HS-27A (cell line): ENCODE data around the gene XYLT2.

Experiments used
- DNase-seq: peaks from one replicate; pipeline ENCODE4 v3.0.0-alpha.2; 2012; ENCODE audit warnings: low read depth, missing footprints

The XYLT2 gene

DNA sequence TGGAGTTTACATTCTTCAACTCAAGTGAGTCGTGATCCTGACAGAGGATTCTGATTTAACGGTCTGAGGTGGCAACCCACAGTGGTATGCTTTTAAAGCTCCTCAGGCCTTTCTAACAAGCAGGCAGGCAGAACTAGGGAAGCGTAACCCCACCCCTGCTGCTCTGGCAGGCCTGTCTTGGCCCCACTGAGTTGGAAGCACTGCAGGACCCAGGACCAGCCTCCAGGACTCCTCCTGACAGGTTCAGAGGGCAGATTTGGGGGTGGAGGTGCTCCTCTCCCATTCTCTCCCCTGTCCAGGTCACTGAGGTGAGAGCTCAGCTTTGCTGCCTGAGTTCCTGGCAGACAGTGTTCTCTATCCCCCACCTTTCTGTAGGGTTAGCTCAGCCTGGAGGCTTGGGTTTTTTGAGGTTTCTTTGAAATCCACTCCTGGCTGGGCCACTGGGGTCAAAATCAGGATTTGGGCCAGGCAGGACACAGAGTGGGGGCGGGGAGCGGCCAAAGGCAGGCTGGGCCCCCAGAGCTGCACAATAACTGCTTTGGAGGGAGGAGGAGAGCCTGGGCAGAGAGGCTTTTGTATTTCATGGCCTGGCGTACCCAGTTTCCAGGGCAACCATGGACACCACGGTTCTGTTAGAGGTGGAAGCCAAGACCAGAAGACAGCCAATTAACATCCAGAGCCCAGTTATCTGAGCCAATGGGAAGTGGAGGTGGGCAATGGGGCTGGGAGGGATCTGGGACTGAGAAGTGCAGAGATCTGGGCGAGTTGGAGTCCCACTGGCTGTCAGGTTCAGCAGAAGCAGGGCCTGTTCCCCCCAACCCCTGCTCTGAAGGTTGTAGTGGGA is 17.5 kb downstream of the XYLT2 start:
- no peak for DNase-seq

DNA sequence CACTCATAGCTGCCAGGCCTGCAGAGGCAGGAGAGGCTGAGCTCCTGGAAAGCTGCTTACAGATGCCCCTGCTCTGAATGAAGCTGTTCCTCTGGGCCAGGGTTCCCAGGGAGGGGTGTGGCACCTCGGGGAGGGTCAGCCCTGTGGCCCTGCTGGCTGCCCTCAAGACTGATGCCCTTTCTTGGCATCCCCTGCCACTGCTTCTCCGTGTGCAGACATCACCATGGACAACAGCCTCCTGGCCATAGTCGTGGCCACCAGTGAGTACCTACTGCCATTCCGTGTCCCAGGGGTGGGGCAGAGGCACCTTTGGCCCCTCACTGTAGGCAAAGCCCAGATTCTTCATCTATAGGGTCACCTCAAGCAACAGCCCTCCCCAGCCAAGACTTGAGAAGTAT is 18.1 kb downstream of the XYLT2 start:
- no peak for DNase-seq

DNA sequence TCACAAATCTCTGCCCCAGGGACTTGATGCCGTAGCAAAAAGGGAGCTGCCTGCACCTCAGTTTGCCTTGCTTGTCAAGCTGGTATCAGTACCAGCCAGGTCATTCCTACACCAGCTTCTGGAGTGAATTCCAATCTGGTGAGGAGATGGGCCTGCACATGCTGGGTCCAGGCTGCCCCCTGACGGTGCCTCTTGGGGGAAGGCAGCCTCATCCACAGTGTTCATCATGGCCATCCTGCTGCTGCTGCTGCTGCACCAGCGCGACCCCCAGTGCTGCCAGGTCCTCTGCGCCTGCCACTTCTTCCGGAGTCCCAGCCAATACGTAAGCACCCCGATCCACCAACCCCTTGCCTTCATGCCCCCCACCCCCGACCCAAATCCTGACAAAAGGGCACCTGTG is 18.8 kb downstream of the XYLT2 start:
- no peak for DNase-seq

DNA sequence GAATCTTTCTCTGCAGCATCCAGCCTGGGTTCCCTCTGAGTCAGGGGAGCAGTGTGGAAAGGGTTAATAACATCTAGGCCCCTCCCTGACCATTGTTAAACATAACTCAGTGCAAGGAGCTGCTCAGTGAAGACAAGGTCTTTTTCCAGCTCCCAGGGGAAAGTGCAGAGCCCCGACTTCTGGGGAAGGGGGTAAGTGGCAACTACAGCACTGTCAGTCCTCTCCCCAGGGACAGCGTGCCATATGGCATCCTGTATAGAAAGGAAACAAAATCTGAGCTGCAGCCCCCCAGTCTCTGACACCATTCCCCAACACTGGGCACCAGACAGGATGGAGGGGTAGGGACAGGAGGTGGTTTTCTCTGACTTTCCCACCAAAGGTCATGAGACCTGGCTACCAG is 19.2 kb downstream of the XYLT2 start:
- no peak for DNase-seq

DNA sequence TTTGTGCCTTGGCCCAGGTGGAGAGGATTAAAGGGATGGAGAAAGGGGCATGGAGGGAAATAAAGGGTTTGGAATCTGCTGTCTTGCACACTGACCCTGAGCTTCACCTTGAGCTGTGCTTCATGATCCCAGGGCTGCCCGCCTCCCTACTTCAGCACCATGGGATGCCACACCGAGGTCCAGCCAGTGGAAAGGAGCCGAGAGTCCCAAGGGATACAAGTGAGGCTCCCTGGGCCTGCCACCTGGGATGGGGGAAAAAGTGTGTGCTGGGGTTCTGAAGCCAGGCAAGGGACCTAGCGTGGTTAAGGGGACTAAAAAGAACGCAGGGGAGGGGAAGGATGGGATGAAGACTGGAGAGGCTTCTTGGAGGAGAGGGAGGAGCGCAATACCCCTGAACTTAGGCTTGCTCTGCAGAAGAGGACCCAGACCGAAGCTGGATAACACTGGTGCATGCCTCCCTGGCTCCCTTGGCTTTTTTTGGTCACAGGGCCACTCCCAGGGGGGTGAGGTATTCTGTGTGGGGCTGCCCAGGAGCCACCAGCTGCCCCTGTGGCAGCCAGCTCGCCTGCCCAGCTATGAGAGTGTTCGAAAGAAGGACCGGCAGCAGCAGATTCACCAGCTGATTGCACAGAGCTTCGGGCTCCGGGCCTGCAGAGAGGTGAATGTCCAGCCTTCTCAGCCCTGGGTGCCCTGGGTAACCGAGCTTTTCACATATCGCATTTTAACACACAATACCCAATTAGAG is 19.9 kb downstream of the XYLT2 start:
- no peak for DNase-seq

DNA sequence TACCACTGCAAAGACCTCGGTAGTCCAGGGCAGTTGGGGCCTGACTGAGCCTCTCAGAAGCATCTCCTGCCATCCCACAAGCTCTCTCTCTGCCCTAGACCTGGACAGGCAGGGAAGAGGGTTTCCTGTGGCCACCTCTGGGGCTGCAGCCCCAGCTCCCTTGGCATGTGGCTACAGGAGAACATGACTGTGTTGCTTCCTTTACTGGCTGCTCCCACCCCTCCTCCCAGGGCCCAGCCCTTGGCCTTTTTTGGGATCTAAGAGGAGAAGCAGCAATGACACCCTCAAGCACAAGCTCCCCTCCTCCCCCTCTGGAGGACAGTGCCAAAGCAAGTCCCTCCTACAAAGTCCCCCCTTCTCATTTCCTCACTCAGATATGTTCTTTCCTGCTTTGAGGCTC is 21.5 kb downstream of the XYLT2 start:
- DNase-seq: no peak

DNA sequence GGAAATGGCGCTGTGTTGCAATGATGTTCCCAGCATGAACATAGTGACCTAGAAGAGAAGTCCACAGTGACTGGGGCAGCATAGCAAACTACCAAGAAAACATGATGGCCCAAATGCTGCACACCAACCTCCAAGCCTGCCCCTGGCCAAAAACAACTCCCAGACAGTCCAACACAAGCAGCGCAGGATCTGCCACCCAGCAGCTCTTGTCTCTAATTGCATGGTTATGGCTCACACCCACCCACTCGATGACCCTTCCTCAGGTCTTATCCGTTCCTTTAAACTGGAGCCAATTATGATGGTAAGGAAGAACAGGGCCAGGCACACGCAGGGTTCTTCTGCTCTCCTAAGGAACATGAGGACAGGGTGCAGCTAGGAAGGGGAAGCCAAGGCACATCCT is 24.1 kb downstream of the XYLT2 start:
- no peak for DNase-seq

DNA sequence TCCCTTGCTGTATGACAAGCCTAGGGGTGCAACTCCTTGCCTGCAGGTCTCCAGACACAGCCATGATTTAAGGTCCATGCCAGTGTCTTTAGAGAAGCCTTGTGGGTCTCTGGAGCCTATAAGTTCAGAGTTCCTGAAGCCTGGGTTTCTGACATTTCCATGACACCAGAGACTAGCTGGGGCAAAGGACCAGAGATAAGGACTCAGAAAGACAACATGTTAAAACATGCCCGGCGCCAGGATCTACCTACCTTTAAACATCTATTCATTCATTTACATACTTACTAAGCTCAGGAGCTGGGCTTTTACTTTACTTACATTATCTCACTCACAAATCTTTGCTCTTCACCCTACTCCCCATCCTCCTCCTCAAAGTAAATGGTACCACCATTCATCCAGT is 25.6 kb downstream of the XYLT2 start:
- no peak for DNase-seq

DNA sequence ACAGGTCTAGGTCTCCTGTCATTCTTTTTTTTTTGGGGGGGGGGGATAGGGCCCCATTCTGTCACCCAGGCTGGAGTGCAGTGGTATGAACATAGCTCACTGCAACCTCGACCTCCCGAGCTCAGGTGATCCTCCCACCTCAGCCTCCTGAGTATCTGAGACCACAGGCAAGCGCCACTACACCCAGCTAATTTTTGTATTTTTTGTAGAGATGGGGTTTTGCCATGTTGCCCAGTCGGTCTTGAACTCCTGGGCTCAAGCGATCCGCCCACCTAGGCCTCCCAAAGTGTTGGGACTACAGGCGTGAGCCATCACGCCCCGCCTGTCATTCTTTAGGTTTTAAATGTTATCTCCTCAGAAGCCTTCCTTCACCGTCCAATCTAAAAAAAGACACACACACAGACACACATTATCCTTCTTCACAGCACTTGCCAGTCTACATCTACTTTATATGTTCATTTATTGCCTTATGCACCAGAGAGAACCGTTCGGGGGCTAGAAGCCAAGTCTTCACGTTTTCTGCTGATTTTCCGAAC is 26.4 kb downstream of the XYLT2 start:
- DNase-seq: no peak

DNA sequence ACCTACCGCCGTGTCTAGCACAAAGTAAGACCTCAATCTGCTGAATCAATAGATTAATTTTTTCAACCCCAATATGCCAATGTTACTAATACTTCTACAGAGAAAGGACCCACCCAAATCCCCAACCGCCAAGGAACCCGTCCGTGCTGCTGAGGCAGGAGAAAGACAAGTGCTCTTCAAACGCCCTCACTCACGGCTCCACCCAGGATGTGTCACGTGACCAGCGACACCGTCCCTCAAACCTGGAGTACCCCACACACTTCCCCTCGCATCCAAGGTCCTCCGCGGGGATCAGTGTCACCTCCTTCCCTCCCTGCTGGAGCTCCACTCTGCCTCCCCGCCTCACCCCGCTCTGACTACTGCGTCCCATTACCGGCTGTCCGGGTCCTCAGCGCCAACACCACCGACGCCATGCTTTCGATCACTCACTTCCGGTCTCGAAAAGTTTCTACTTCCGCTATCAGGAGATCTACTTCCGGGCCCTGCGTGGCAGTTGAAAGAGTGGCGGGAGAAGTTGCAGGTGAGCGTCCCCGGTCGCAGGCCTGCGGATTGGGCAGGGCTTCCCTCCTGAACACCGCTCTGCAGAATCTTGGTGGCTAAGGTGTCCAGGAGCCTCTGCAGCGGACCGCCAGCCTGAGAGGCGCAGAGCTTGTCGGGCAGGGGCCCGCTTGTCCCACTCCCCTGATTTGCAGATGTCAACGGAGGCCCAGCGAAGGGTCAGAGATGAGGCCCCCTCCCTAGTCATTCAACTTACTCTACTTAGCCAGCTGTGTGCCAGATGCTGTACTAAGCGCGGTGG is 27.0 kb downstream of the XYLT2 start, which contains the start of the genes EME1 and MRPL27:
Gene EME1 (plus strand): TSS at position 472 of the 799 bp plus-strand sequence. CDS start 1,980 bp downstream, outside the sequence.
Gene MRPL27 (minus strand): TSS at position 427 of the 799 bp plus-strand sequence. CDS start 14 bp downstream, at position 413.
- peak; percentile 79 for DNase-seq

DNA sequence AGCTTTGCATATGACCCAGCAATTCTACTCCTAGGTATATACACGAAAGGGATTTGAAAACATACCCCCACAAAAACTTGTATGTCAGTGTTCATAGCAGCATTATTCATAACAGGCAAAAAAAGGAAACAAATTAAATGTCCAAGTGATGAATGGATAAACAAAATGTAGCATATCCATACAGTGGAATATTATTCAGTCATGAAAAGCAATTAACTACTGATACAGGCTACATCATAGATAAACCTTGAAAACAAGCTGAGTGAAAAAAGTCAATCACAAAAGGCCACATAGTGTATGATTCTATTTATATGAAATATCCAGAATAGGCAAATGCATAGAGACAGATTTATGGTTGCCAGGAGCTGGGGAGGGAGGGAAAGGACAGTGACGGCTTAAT is 27.8 kb downstream of the XYLT2 start:
- no peak for DNase-seq

DNA sequence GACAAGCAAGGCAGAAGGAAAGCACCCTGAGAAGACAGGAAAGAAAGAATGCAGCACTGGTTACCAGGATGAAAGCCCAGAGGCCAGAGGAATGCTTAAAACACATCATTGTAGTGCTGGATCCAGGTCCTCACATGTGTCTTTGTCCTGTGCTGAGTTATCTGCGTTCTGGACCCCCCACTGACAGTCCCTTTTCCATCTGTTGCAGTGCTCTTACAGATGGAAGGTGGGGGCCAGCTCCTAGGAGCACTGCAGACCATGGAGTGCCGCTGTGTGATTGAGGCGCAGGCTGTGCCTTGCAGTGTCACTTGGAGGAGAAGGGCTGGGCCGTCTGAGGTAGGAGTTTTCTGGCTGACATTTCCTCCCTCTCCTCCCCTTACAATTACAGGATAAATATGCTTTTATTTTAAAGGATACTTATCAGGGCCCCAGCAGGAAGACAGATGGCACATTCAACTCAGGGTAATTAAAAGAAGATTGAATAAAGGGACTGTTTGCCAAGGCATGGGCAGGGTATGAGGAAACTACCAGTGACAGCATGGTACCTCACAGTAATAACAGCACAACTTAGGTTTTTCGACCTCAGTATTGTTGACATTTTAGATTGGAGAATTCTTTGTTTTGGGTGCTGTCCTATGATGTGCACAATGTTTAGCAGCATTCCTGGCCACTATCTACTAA is 30.1 kb downstream of the XYLT2 start:
- no peak for DNase-seq

DNA sequence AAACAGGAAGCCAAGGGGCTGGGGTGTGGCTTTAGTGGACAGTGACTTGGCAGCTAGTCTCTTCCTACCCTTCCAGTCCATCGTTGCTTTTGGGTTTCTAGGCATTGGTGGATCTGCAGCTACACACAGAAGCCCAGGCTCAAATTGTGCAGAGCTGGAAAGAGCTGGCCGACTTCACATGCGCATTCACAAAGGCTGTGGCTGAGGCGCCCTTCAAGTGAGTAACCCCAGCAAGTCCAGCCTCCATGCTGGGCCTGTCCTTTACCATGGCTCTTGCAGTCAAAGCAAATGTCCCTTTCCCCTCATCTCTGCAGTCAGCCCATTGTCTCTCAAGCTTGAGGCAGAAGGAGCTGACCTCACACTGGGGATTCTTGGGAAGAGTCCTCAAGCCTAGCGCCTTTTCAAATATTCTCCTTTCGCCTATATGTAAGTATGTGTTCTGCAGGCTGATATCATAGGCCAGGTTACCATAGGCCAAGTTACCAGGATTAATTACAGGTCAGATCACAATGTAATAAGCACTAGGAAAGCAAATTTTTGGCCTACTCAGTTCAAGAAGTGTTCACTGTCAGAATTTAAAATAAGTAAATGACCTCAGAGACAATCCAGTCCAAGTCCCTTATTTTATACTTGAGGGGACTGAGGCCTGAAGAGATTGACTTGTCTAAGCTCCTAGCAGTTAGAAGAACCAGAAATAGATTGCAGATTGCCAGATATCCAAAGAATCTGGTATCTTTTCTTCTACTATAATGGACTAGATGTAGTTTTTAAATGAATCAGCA is 33.6 kb downstream of the XYLT2 start:
- no peak for DNase-seq

DNA sequence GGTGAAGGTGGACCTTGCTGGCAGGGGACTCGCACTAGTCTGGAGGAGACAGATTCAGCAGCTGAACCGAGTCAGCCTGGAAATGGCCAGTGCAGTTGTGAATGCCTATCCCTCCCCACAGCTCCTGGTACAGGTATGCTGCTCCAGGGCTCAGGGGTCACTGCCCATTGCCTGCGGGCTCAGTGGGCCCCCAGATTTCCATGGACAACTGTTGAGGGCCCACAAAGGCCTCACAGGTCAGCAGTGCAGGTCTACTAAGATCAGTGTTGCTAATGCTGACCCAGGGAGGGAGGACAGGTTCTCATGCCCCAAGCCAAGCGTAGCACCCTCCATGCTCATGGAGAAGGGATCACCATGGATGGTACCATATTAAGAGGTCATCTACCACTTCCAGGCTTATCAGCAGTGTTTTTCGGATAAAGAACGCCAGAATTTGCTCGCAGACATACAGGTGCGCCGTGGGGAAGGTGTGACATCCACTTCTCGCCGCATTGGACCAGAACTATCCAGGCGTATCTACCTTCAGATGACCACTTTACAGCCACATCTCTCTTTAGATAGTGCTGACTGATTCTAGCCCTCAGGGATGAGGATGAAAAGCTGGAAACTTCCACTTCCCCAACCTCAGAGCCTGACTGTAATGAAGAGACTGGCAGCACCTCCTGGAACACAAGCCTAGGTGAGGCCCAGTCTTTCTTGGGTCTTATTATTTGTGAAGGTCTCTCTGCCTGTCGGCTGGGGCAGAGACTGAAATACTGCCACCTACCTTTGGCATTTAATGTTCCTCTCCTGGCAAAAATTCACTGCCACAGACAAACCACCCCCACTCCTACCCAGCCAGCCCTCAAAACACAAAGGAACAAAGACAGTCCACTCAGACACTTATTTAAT is 34.7 kb downstream of the XYLT2 start:
- DNase-seq: no peak

DNA sequence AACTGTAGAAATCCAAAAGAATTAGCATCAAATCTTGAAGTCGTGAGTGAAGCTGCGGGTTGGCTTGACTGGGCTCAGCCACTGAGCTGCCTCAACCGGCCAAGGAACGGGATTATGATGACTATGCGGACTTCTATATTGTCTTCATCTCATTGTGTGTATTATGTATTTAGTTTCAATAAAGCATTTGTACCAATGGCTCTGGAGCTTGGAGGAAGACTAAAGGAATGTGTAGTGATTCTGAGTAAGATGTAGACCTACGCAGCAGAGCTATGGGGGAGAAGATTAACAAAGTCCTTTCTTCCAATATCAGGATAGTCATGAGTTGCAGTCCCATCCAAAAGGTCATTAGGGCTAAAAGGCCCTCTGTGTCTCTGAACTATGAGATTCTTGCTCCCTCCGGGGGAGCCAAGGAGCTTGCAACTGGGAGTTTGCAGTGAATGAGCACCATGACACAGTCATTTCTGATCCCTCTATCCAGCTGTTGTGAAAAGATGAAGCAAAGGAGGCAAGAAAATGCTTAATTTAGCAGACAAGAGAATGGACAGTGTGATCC is 35.4 kb downstream of the XYLT2 start:
- no peak for DNase-seq

DNA sequence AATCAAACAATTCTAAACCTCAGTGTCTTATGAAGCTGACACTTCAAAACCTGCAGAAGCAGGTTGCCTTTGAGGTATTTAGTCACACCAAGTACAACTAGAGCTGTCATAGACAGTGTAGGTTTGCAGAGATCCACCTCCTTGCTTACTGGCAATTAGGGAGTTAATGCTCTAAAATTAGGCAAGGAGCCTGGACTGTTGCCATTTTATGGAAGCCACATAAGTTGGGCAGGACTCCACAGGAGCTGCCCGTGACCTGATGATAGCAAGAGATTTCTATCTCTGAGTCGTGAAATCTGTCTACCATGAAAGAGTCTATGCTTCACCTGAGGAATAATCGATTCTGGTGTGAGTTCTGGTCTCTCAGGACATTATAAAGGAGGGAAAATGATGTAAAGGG is 36.0 kb downstream of the XYLT2 start:
- no peak for DNase-seq

DNA sequence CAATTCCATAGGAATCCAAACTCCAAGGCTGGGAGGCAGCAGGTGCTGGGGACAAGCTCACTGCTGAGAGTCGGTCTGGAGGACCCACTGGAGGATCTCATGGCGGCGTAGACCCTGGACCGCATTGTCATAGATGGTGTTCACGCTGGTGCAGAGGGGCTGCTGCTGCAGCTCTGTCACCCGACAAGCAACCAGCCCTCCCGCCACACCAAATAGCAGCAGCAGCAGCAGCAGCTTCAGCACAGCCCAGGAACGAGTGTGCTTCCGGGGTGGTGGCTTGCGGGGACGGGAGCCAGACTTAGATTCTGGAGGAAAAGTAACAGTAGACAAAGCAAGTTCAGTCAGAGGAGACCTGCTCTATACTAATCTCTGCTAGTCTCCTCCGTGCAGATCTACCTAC is 37.0 kb downstream of the XYLT2 start:
- no peak for DNase-seq

DNA sequence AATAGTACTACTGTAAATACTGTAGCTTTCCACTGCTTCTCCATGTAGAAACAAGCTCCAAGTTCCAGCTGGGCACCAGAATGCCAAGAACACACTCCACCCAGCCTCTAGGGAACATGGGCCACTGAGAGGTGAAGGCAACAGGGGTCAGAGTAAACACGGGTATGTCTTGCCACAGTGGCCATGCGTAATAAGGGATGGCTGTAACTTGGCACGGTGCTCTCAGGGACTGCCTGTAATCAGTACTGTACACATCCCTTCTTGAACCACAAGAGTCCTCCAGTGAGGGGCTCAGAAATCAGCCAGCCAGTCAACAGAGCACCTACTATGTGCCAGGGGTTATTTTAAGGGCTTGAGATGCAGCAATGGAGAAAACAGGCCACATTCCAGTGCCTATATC is 40.6 kb downstream of the XYLT2 start:
- DNase-seq: no peak

DNA sequence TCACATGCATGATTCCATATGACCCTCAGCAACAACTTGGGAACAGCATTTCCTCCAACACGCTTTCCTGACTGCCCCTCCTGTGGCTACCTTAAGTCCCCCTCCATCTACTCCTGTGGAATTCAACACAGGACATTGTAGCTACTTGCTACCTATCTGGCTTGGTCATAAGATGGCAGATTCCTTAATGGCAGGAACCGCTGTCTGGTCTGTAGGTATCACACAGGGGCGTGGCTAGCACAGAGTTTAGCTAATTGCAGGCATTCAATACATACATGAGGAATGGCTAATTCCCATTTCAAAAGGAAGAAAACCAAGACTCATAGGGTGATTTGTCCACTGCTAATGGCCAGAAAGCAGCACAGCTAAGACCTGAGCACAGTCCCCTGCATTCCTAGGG is 42.8 kb downstream of the XYLT2 start:
- DNase-seq: no peak
